ENCODE results near the gene COASY.

GRCh38 chr17:42590886-42591285 lies 28.9 kb downstream of the COASY start:
- TF ChIP-seq, protein P1, sequence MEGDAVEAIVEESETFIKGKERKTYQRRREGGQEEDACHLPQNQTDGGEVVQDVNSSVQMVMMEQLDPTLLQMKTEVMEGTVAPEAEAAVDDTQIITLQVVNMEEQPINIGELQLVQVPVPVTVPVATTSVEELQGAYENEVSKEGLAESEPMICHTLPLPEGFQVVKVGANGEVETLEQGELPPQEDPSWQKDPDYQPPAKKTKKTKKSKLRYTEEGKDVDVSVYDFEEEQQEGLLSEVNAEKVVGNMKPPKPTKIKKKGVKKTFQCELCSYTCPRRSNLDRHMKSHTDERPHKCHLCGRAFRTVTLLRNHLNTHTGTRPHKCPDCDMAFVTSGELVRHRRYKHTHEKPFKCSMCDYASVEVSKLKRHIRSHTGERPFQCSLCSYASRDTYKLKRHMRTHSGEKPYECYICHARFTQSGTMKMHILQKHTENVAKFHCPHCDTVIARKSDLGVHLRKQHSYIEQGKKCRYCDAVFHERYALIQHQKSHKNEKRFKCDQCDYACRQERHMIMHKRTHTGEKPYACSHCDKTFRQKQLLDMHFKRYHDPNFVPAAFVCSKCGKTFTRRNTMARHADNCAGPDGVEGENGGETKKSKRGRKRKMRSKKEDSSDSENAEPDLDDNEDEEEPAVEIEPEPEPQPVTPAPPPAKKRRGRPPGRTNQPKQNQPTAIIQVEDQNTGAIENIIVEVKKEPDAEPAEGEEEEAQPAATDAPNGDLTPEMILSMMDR (conservative IDR thresholded peaks at IDR 0.05; ENCODE audit: low read depth in 2 of 2): no peak
- TF ChIP-seq EZH2phosphoT487 (IDR thresholded peaks at IDR 0.05; ENCODE audit: unreplicated experiment) (no peak), EZH2 (IDR thresholded peaks at IDR 0.05; ENCODE audit: low read depth, unreplicated experiment) (no peak), POLR2AphosphoS5 (IDR thresholded peaks at IDR 0.05; ENCODE audit: low read depth) (no peak), REST (IDR thresholded peaks at IDR 0.05; ENCODE audit: unreplicated experiment) (no peak), CREB1 (CRISPR knock-in tag; IDR thresholded peaks at IDR 0.05; ENCODE audit: low read depth) (no peak)
- TF ChIP-seq, protein P2, sequence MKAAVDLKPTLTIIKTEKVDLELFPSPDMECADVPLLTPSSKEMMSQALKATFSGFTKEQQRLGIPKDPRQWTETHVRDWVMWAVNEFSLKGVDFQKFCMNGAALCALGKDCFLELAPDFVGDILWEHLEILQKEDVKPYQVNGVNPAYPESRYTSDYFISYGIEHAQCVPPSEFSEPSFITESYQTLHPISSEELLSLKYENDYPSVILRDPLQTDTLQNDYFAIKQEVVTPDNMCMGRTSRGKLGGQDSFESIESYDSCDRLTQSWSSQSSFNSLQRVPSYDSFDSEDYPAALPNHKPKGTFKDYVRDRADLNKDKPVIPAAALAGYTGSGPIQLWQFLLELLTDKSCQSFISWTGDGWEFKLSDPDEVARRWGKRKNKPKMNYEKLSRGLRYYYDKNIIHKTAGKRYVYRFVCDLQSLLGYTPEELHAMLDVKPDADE (IDR thresholded peaks at IDR 0.05): no peak

Data from GM23338 (cell line).